NCI-H128 (cell line): ENCODE measurements around the gene SYT1.
A peak's percentile ranks its signal among the peaks of the same experiment; 100 is the strongest.

Experiments
- DNase-seq: peaks from one replicate; lab custom pipeline; 2025; ENCODE audit not compliant: unreplicated experiment; lab: John Stamatoyannopoulos, UW

The SYT1 gene

GRCh38 chr12:79127271-79127751 lies 262.7 kb downstream of the SYT1 start:
- DNase-seq = no peak

GRCh38 chr12:79128956-79129355 lies 264.4 kb downstream of the SYT1 start:
- no peak for DNase-seq

- no peak for DNase-seq
Observed at GRCh38 chr12:79138872-79139271, 274.3 kb downstream of the SYT1 start.

GRCh38 chr12:79140711-79141110 lies 276.1 kb downstream of the SYT1 start:
- no peak for DNase-seq

- no peak for DNase-seq
Observed at GRCh38 chr12:79141776-79142175, 277.2 kb downstream of the SYT1 start.

GRCh38 chr12:79143803-79144202 lies 279.2 kb downstream of the SYT1 start:
- peak; percentile 45 for DNase-seq

GRCh38 chr12:79151956-79152355 lies 287.4 kb downstream of the SYT1 start:
- DNase-seq = no peak

GRCh38 chr12:79155683-79156082 lies 291.1 kb downstream of the SYT1 start:
- no peak for DNase-seq

GRCh38 chr12:79156846-79157463 lies 292.4 kb downstream of the SYT1 start:
- no peak for DNase-seq

- DNase-seq = no peak
Observed at GRCh38 chr12:79161249-79161934, 296.8 kb downstream of the SYT1 start.

GRCh38 chr12:79162147-79162772 lies 297.7 kb downstream of the SYT1 start:
- no peak for DNase-seq

GRCh38 chr12:79162948-79163347 lies 298.4 kb downstream of the SYT1 start:
- no peak for DNase-seq

GRCh38 chr12:79164890-79165289 lies 300.3 kb downstream of the SYT1 start:
- DNase-seq = no peak

- DNase-seq = no peak
Observed at GRCh38 chr12:79168687-79169086, 304.1 kb downstream of the SYT1 start.

GRCh38 chr12:79174626-79175025 lies 310.1 kb downstream of the SYT1 start:
- no peak for DNase-seq

- no peak for DNase-seq
Observed at GRCh38 chr12:79183003-79183402, 318.4 kb downstream of the SYT1 start.

- DNase-seq = no peak
Observed at GRCh38 chr12:79183926-79184325, 319.4 kb downstream of the SYT1 start.

GRCh38 chr12:79186506-79186905 lies 321.9 kb downstream of the SYT1 start:
- no peak for DNase-seq

GRCh38 chr12:79187032-79187431 lies 322.5 kb downstream of the SYT1 start:
- peak; percentile 88 for DNase-seq

- no peak for DNase-seq
Observed at GRCh38 chr12:79191391-79191790, 326.8 kb downstream of the SYT1 start.

GRCh38 chr12:79194595-79194994 lies 330.0 kb downstream of the SYT1 start:
- DNase-seq = no peak

- DNase-seq = no peak
Observed at GRCh38 chr12:79199166-79199565, 334.6 kb downstream of the SYT1 start.
